HEK293 (cell line): ENCODE measurements around the gene ANKRD6.

ENCODE experiments used
- EGR2 ChIP-seq: fragments of 450-650 bp; formaldehyde crosslinking; IDR thresholded peaks from 2 replicates; pipeline ENCODE4 v1.5.1; 2016; ENCODE audit warnings: low read depth, missing biosample characterization, missing genetic modification characterization
- GLI2 ChIP-seq: fragments of 450-650 bp; formaldehyde crosslinking; IDR thresholded peaks from 2 replicates; pipeline ENCODE4; 2017; ENCODE audit warnings: missing biosample characterization, missing genetic modification characterization, low read depth, borderline replicate concordance
- GLI4 ChIP-seq: fragments of 450-650 bp; formaldehyde crosslinking; IDR thresholded peaks from 2 replicates; pipeline ENCODE4 v1.5.1; 2016; ENCODE audit warnings: missing biosample characterization, missing genetic modification characterization
- MEIS1 ChIP-seq: sonication (generic); formaldehyde crosslinking; IDR thresholded peaks from 2 replicates; pipeline ENCODE4 v1.8.1; 2022; ENCODE audit warnings: missing genetic modification reagents, mild to moderate bottlenecking, borderline replicate concordance
- PRDM1 ChIP-seq: fragments of 450-650 bp; formaldehyde crosslinking; IDR thresholded peaks from 2 replicates; pipeline ENCODE4; 2016; ENCODE audit warnings: missing biosample characterization, missing genetic modification characterization
- RBAK ChIP-seq: fragments of 450-650 bp; formaldehyde crosslinking; IDR thresholded peaks from 2 replicates; pipeline ENCODE4 v1.5.1; 2016; ENCODE audit warnings: missing biosample characterization, missing genetic modification characterization
- SALL2 ChIP-seq: fragments of 450-650 bp; formaldehyde crosslinking; IDR thresholded peaks from 2 replicates; pipeline ENCODE4 v1.5.0; 2017; ENCODE audit warnings: missing biosample characterization, mild to moderate bottlenecking, missing genetic modification characterization, borderline replicate concordance
- SCRT2 ChIP-seq: fragments of 450-650 bp; formaldehyde crosslinking; IDR thresholded peaks from 2 replicates; pipeline ENCODE4 v1.5.1; 2016; ENCODE audit warnings: missing biosample characterization, missing genetic modification characterization
- SETDB1 ChIP-seq: IDR thresholded peaks from one replicate; pipeline ENCODE4 v1.6.1; 2017; ENCODE audit warnings: mild to moderate bottlenecking, low read length, moderate library complexity, mixed read lengths; ENCODE audit not compliant: insufficient read length
- TRIM28 ChIP-seq: IDR thresholded peaks from 2 replicates; pipeline ENCODE4 v1.6.1; 2011; ENCODE audit warnings: low read length, control low read depth, borderline replicate concordance
- TSHZ1 ChIP-seq: fragments of 450-650 bp; formaldehyde crosslinking; IDR thresholded peaks from 2 replicates; pipeline ENCODE4 v1.5.1; 2016; ENCODE audit warnings: missing biosample characterization, missing genetic modification characterization, borderline replicate concordance
- ZBTB48 ChIP-seq: fragments of 450-650 bp; formaldehyde crosslinking; IDR thresholded peaks from 2 replicates; pipeline ENCODE4 v1.5.1; 2016; ENCODE audit warnings: missing biosample characterization, missing genetic modification characterization
- ZIC2 ChIP-seq: fragments of 450-650 bp; formaldehyde crosslinking; IDR thresholded peaks from 2 replicates; pipeline ENCODE4 v1.5.1; 2016; ENCODE audit warnings: missing biosample characterization, missing genetic modification characterization
- ZNF223 ChIP-seq: fragments of 450-650 bp; formaldehyde crosslinking; IDR thresholded peaks from 2 replicates; pipeline ENCODE4 v1.5.1; 2016; ENCODE audit warnings: missing biosample characterization, missing genetic modification characterization
- ZNF341 ChIP-seq: fragments of 450-650 bp; formaldehyde crosslinking; IDR thresholded peaks from 2 replicates; pipeline ENCODE4; 2016; ENCODE audit warnings: low read depth, missing biosample characterization, missing genetic modification characterization
- ZNF423 ChIP-seq: fragments of 450-650 bp; formaldehyde crosslinking; IDR thresholded peaks from 2 replicates; pipeline ENCODE4 v1.5.1; 2016; ENCODE audit warnings: missing biosample characterization, missing genetic modification characterization
- ZNF488 ChIP-seq: fragments of 450-650 bp; formaldehyde crosslinking; IDR thresholded peaks from 2 replicates; pipeline ENCODE4 v1.5.1; 2016; ENCODE audit warnings: missing biosample characterization, missing genetic modification characterization
- ZNF670 ChIP-seq: fragments of 450-650 bp; formaldehyde crosslinking; IDR thresholded peaks from 2 replicates; pipeline ENCODE4 v1.5.1; 2016; ENCODE audit warnings: missing biosample characterization, missing genetic modification characterization, low read depth
- ZNF830 ChIP-seq: fragments of 450-650 bp; IDR thresholded peaks from 2 replicates; pipeline ENCODE4 v1.5.0; 2018; ENCODE audit warnings: missing biosample characterization, missing genetic modification characterization, low read depth, mild to moderate bottlenecking, moderate library complexity
- TF ChIP-seq, protein P1 (sequence below): fragments of 450-650 bp; formaldehyde crosslinking; IDR thresholded peaks from 2 replicates; pipeline ENCODE4 v1.5.1; 2016; ENCODE audit warnings: missing biosample characterization, missing genetic modification characterization
- TF ChIP-seq, protein P2 (sequence below): fragments of 450-650 bp; formaldehyde crosslinking; conservative IDR thresholded peaks from 2 replicates; pipeline ENCODE4 v1.5.1; 2016; ENCODE audit warnings: low read depth, missing biosample characterization, missing genetic modification characterization
- TF ChIP-seq, protein P3 (sequence below): fragments of 450-650 bp; formaldehyde crosslinking; IDR thresholded peaks from 2 replicates; pipeline ENCODE4 v1.5.1; 2016; ENCODE audit warnings: missing biosample characterization, missing genetic modification characterization
- TF ChIP-seq, protein P4 (sequence below): fragments of 450-650 bp; formaldehyde crosslinking; optimal IDR thresholded peaks from 2 replicates; pipeline ENCODE3; 2016; ENCODE audit warnings: missing biosample characterization, mild to moderate bottlenecking, missing genetic modification characterization

ANKRD6 gene

GRCh38 chr6:89471287-89471867, 38.4 kb downstream of the ANKRD6 start (continued):
- TF ChIP-seq GLI2 (no peak), PRDM1 (peak; percentile 91), ZNF341 (no peak), ZNF488 (tag by site-specific recombination) (no peak), SCRT2 (tag by site-specific recombination) (no peak), SETDB1 (no peak), ZNF830 (tag by site-specific recombination) (no peak), ZNF423 (tag by site-specific recombination) (no peak), ZIC2 (tag by site-specific recombination) (peak; percentile 24; the same call in 1 of the 2 replicates), SALL2 (no peak), ZNF223 (tag by site-specific recombination) (no peak), TRIM28 (no peak), EGR2 (tag by site-specific recombination) (peak; percentile 73), RBAK (tag by site-specific recombination) (no peak), TSHZ1 (tag by site-specific recombination) (no peak), ZNF670 (tag by site-specific recombination) (no peak), GLI4 (no peak), ZBTB48 (tag by site-specific recombination) (no peak), MEIS1 (no peak)
- TF ChIP-seq, protein P1, sequence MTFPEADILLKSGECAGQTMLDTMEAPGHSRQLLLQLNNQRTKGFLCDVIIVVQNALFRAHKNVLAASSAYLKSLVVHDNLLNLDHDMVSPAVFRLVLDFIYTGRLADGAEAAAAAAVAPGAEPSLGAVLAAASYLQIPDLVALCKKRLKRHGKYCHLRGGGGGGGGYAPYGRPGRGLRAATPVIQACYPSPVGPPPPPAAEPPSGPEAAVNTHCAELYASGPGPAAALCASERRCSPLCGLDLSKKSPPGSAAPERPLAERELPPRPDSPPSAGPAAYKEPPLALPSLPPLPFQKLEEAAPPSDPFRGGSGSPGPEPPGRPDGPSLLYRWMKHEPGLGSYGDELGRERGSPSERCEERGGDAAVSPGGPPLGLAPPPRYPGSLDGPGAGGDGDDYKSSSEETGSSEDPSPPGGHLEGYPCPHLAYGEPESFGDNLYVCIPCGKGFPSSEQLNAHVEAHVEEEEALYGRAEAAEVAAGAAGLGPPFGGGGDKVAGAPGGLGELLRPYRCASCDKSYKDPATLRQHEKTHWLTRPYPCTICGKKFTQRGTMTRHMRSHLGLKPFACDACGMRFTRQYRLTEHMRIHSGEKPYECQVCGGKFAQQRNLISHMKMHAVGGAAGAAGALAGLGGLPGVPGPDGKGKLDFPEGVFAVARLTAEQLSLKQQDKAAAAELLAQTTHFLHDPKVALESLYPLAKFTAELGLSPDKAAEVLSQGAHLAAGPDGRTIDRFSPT (tag by site-specific recombination), result no peak
- TF ChIP-seq, protein P2, sequence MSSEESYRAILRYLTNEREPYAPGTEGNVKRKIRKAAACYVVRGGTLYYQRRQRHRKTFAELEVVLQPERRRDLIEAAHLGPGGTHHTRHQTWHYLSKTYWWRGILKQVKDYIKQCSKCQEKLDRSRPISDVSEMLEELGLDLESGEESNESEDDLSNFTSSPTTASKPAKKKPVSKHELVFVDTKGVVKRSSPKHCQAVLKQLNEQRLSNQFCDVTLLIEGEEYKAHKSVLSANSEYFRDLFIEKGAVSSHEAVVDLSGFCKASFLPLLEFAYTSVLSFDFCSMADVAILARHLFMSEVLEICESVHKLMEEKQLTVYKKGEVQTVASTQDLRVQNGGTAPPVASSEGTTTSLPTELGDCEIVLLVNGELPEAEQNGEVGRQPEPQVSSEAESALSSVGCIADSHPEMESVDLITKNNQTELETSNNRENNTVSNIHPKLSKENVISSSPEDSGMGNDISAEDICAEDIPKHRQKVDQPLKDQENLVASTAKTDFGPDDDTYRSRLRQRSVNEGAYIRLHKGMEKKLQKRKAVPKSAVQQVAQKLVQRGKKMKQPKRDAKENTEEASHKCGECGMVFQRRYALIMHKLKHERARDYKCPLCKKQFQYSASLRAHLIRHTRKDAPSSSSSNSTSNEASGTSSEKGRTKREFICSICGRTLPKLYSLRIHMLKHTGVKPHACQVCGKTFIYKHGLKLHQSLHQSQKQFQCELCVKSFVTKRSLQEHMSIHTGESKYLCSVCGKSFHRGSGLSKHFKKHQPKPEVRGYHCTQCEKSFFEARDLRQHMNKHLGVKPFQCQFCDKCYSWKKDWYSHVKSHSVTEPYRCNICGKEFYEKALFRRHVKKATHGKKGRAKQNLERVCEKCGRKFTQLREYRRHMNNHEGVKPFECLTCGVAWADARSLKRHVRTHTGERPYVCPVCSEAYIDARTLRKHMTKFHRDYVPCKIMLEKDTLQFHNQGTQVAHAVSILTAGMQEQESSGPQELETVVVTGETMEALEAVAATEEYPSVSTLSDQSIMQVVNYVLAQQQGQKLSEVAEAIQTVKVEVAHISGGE (tag by site-specific recombination), result no peak
- TF ChIP-seq, protein P3, sequence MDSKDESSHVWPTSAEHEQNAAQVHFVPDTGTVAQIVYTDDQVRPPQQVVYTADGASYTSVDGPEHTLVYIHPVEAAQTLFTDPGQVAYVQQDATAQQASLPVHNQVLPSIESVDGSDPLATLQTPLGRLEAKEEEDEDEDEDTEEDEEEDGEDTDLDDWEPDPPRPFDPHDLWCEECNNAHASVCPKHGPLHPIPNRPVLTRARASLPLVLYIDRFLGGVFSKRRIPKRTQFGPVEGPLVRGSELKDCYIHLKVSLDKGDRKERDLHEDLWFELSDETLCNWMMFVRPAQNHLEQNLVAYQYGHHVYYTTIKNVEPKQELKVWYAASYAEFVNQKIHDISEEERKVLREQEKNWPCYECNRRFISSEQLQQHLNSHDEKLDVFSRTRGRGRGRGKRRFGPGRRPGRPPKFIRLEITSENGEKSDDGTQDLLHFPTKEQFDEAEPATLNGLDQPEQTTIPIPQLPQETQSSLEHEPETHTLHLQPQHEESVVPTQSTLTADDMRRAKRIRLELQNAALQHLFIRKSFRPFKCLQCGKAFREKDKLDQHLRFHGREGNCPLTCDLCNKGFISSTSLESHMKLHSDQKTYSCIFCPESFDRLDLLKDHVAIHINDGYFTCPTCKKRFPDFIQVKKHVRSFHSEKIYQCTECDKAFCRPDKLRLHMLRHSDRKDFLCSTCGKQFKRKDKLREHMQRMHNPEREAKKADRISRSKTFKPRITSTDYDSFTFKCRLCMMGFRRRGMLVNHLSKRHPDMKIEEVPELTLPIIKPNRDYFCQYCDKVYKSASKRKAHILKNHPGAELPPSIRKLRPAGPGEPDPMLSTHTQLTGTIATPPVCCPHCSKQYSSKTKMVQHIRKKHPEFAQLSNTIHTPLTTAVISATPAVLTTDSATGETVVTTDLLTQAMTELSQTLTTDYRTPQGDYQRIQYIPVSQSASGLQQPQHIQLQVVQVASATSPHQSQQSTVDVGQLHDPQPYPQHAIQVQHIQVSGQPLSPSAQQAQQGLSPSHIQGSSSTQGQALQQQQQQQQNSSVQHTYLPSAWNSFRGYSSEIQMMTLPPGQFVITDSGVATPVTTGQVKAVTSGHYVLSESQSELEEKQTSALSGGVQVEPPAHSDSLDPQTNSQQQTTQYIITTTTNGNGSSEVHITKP (tag by site-specific recombination), result peak; percentile 41; the same call in 1 of the 2 replicates
- TF ChIP-seq, protein P4, sequence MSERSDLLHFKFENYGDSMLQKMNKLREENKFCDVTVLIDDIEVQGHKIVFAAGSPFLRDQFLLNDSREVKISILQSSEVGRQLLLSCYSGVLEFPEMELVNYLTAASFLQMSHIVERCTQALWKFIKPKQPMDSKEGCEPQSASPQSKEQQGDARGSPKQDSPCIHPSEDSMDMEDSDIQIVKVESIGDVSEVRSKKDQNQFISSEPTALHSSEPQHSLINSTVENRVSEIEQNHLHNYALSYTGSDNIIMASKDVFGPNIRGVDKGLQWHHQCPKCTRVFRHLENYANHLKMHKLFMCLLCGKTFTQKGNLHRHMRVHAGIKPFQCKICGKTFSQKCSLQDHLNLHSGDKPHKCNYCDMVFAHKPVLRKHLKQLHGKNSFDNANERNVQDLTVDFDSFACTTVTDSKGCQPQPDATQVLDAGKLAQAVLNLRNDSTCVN (tag by site-specific recombination), result no peak
